Activated CD8-positive, alpha-beta T cell treated with anti-CD3 and anti-CD28 coated beads for 36 hours (primary cell): Measurements from ENCODE around the gene LZTS3. TPM values are rescaled to one million over a fixed set of nuclear protein-coding genes. Genes with fewer than 3 reads are reported as not detected.

Source experiments
- ATAC-seq: fragments of 200-7000 bp; cut with Tn5 transposase; one replicate; pipeline ENCODE4 v1.10.0; 2021; ENCODE audit warnings: mild to moderate bottlenecking, moderate library complexity
- CTCF ChIA-PET: fragments of 350-600 bp; sonication (Branson Sonifier 250); formaldehyde crosslinking; loops from one replicate; lab custom pipeline; 2021; ENCODE audit warnings: antibody characterized with exemption; lab: Charles Lee
- POLR2A ChIA-PET: fragments of 350-600 bp; sonication (Branson Sonifier 250); formaldehyde crosslinking; loops from one replicate; lab custom pipeline; 2021; ENCODE audit warnings: antibody characterized with exemption; lab: Charles Lee
- DNase-seq: peaks from one replicate; pipeline ENCODE4 v3.0.0-alpha.2; 2020
- H3K27ac Mint-ChIP-seq: one replicate; pipeline ENCODE4 v1.8.0; 2021; ENCODE audit warnings: mild to moderate bottlenecking, mixed read lengths
- H3K27me3 Mint-ChIP-seq: one replicate; pipeline ENCODE4 v1.8.0; 2021; ENCODE audit warnings: mixed read lengths
- H3K36me3 Mint-ChIP-seq: one replicate; pipeline ENCODE4 v1.8.0; 2021; ENCODE audit warnings: low read depth, mixed read lengths
- H3K4me1 Mint-ChIP-seq: one replicate; pipeline ENCODE4 v1.8.0; 2021; ENCODE audit warnings: low read depth, mixed read lengths
- H3K4me3 Mint-ChIP-seq: one replicate; pipeline ENCODE4 v1.8.0; 2021; ENCODE audit warnings: mild to moderate bottlenecking, moderate library complexity, mixed read lengths
- H3K9me3 Mint-ChIP-seq: one replicate; pipeline ENCODE4 v1.8.0; 2021; ENCODE audit warnings: mixed read lengths
- intact Hi-C: fragments of 100-400 bp; cut with micrococcal nuclease; formaldehyde crosslinking; loops from one replicate; pipeline ENCODE4 v1.10.0; 2022
- total RNA-seq, 2 experiments: library from RNA; stranded (reverse); gene quantifications; one replicate each; pipeline ENCODE4 v1.2.3, GENCODE V29; 2021
- TF ChIP-seq, protein P1 (sequence below): fragments of 200-600 bp; IDR thresholded peaks from one replicate; pipeline ENCODE4 v1.8.0; 2022; ENCODE audit warnings: antibody characterized with exemption, mild to moderate bottlenecking

LZTS3 gene
- total RNA-seq, 2 experiments from 2014 or later = 1.3 to 1.4 TPM

DNA sequence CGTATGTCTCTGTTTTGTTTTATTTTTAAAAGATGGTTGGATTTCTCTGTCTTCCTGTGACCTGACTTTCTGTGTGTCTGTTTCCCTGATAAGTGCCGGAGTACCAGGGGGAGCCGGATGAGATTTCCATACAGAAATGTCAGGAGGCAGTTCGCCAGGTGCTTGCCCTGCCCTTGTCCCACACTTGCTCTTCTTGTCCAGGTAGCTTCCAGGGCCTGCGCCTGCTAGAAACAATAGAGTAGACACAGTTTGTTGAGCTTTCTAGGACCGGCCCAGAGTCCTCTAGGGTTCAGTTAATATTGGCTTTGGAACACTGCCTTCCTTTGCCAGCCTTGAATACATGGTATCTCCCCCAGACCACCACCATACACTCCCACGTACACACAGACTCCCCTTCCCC, 39.9 kb upstream of the LZTS3 start:
- intact Hi-C loops = no loop called here
- Mint-ChIP-seq H3K9me3 (no peaks in the 10 kb centered on the region), H3K36me3 (peaks cover 17% of the 10 kb centered on the region), H3K27me3 (no peaks in the 10 kb centered on the region), H3K27ac (no peak overlapping the region), H3K4me1 (peaks cover 20% of the 10 kb centered on the region), H3K4me3 (no peak overlapping the region)
- ATAC-seq (no peak), DNase-seq (no peak)
- ChIA-PET POLR2A (interaction anchor here (1.3 kb wide), 1 partner anchor 10 kb away, joined by 3 read pairs; no protein-coding TSS in a partner anchor), CTCF (no interaction called here)
- TF ChIP-seq, protein P1, sequence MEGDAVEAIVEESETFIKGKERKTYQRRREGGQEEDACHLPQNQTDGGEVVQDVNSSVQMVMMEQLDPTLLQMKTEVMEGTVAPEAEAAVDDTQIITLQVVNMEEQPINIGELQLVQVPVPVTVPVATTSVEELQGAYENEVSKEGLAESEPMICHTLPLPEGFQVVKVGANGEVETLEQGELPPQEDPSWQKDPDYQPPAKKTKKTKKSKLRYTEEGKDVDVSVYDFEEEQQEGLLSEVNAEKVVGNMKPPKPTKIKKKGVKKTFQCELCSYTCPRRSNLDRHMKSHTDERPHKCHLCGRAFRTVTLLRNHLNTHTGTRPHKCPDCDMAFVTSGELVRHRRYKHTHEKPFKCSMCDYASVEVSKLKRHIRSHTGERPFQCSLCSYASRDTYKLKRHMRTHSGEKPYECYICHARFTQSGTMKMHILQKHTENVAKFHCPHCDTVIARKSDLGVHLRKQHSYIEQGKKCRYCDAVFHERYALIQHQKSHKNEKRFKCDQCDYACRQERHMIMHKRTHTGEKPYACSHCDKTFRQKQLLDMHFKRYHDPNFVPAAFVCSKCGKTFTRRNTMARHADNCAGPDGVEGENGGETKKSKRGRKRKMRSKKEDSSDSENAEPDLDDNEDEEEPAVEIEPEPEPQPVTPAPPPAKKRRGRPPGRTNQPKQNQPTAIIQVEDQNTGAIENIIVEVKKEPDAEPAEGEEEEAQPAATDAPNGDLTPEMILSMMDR = no peak

DNA sequence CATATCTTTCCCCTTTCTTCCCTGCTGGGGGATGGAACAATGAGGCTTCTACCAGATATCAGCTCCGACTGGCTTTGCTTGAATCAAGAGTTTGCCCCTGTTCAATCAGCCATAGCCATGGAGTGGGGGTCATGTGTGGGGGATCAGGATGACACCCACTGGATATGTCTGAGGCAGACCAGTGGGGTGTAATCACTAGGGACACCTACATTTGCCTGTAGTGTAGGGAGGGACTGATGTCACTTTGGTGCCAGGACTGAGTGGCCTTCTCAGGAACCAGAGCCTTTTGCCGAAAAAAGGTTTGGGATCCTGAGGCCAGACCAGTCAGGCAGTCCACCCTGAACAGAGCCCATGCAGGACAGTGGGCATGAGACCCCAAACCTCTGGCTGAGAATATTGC, 37.0 kb upstream of the LZTS3 start:
- peak overlapping the region; percentile 86 for H3K4me3 Mint-ChIP-seq
- peaks cover 17% of the 10 kb centered on the region for H3K36me3 Mint-ChIP-seq
- no peaks in the 10 kb centered on the region for H3K27me3 Mint-ChIP-seq
- TF ChIP-seq, protein P1 = no peak
- ATAC-seq (no peak), DNase-seq (no peak)
- POLR2A ChIA-PET = interaction anchor here (0.6 to 1.5 kb wide), 3 partner anchors 8 to 86 kb away, joined by 3 to 8 read pairs (median 3); no protein-coding TSS in a partner anchor
- intact Hi-C loops = no loop called here
- H3K4me1 Mint-ChIP-seq = peaks cover 20% of the 10 kb centered on the region
- CTCF ChIA-PET = interaction anchor here (0.7 to 1.8 kb wide), 5 partner anchors 8 to 120 kb away, joined by 3 to 11 read pairs (median 3); no protein-coding TSS in a partner anchor
- H3K27ac Mint-ChIP-seq = peak overlapping the region; percentile 30
- no peaks in the 10 kb centered on the region for H3K9me3 Mint-ChIP-seq

DNA sequence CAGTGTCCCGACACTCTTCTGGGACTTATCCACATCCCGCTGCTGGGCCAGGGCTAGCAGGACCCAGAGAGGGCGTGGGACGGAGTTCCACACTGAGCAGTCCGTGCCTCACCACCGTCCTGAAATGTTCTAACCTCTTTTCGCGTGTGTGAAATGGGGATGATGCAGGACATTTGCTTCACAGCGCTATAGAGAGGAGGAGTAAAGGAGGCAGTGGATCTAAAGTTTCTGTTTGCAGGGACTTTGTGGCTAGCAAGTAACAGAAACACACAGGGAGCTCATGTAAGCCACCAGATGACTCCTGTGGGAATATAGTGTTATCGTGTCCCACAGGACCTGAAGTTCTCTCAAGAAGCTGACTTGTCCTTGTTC, 36.6 kb upstream of the LZTS3 start:
- ATAC-seq (peak; percentile 53), DNase-seq (peak; percentile 16)
- Mint-ChIP-seq H3K27ac (peak overlapping the region; percentile 89), H3K9me3 (no peaks in the 10 kb centered on the region), H3K27me3 (no peaks in the 10 kb centered on the region), H3K4me1 (peaks cover 20% of the 10 kb centered on the region), H3K4me3 (peak overlapping the region; percentile 86), H3K36me3 (peaks cover 17% of the 10 kb centered on the region)
- CTCF ChIA-PET = interaction anchor here (0.7 to 1.8 kb wide), 6 partner anchors 8 to 141 kb away, joined by 3 to 11 read pairs (median 3); no protein-coding TSS in a partner anchor
- intact Hi-C loops = no loop called here
- TF ChIP-seq, protein P1 = no peak
- POLR2A ChIA-PET = interaction anchor here (0.6 to 2.1 kb wide), 5 partner anchors 9 to 86 kb away, joined by 3 to 8 read pairs (median 3); no protein-coding TSS in a partner anchor

DNA sequence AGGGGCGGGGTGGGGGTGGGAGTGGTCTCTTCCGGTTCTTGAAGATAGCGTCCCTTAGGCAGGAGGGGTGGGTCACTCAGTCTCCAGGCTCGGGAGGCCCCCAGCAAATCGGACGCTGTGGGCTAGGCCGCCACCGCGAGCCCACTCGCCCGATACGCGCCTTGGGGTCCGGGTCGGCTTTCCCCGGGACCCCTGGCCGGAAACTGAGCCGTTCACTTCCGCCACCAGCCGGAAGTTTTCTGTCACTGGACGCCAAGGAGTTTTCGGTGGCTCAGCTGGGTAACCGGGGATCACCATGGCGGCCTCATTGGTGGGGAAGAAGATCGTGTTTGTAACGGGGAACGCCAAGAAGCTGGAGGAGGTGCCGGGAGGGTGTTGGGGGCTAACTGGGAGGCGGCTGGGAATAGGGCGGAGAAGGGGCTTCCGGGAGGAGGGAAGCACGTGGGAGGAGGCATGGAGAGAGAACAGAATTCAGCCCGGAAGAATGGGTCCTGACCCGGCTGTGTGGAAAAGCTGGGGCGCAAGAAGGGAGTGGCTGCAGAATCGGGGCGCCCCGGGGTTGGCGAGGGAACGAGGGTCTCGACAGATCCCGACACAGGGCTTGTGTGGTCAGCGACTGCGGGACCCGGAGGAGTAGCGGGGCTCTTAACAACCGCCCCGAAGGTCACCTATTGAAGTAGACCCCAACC, 36.1 kb upstream of the LZTS3 start, which contains the start of gene ITPA:
Gene ITPA, plus strand, starts transcription at position 242 of the 689 bp plus-strand sequence. Its CDS starts 54 bp downstream, at position 296.
- TF ChIP-seq, protein P1 = no peak
- peak within 1 kb of the TSS; percentile 89 for H3K27ac Mint-ChIP-seq
- H3K4me3 Mint-ChIP-seq = peak within 1 kb of the TSS; percentile 86
- H3K36me3 Mint-ChIP-seq = peaks cover 17% of the 10 kb centered on the region
- no peaks in the 10 kb centered on the region for H3K27me3 Mint-ChIP-seq
- CTCF ChIA-PET = interaction anchor here (0.9 to 1.8 kb wide), 7 partner anchors 9 to 141 kb away, joined by 3 to 11 read pairs (median 3); no protein-coding TSS in a partner anchor
- POLR2A ChIA-PET = interaction anchor here (0.6 to 2.1 kb wide), 6 partner anchors 9 to 765 kb away, joined by 3 to 8 read pairs (median 3); no protein-coding TSS in a partner anchor
- ATAC-seq = peak; percentile 50
- H3K9me3 Mint-ChIP-seq = no peaks in the 10 kb centered on the region
- DNase-seq = peak; percentile 75
- intact Hi-C loops = no loop called here
- peaks cover 21% of the 10 kb centered on the region for H3K4me1 Mint-ChIP-seq
